AG10803 (cell line): ENCODE results near the gene BRCA1.
A peak's percentile ranks its signal among the peaks of the same experiment; 100 is the strongest.
"Not testable (repeated sequence)": the region's sequence is repeated elsewhere in the genome, so short reads cannot be mapped to it uniquely, and the experiment has no call there.

Source experiments
- DNase-seq: peaks from one replicate; pipeline ENCODE4 v3.0.0; 2010; ENCODE audit warnings: low read depth
- H3K4me3 ChIP-seq: 2 replicates; pipeline ENCODE4 v1.5.1; 2011; ENCODE audit warnings: mild to moderate bottlenecking, low read length, control low read depth
- CTCF ChIP-seq: conservative IDR thresholded peaks from 2 replicates; pipeline ENCODE4 v1.5.1; 2011; ENCODE audit warnings: mild to moderate bottlenecking, low read length, control low read depth, inconsistent platforms

BRCA1 gene

GRCh38 chr17:43011728-43012472 is 113.3 kb downstream of the BRCA1 start:
- DNase-seq, result no peak
- no peak for TF ChIP-seq CTCF
- H3K4me3 ChIP-seq, result no peak overlapping the region

- H3K4me3 ChIP-seq, result no peak overlapping the region
- no peak for TF ChIP-seq CTCF
- no peak for DNase-seq
Measured at GRCh38 chr17:43010667-43011308, 114.4 kb downstream of the BRCA1 start.

- peak within 1 kb of the TSS; percentile 69 for H3K4me3 ChIP-seq
- DNase-seq, result peak; percentile 79
- TF ChIP-seq CTCF, result peak; percentile 41
Measured at GRCh38 chr17:43006639-43007551, 118.3 kb downstream of the BRCA1 start, which contains the start of gene IFI35. Gene IFI35 (plus strand): TSS chr17:43006784. CDS start chr17:43006948, 164 bp downstream.

- H3K4me3 ChIP-seq, result no peak overlapping the region
- DNase-seq, result peak; percentile 71
- TF ChIP-seq CTCF, result no peak
Measured at GRCh38 chr17:43003542-43004172, 121.5 kb downstream of the BRCA1 start.

- H3K4me3 ChIP-seq, result not testable (repeated sequence)
Measured at GRCh38 chr17:43000894-43001293, 124.3 kb downstream of the BRCA1 start.

GRCh38 chr17:42999003-42999525 is 126.1 kb downstream of the BRCA1 start:
- TF ChIP-seq CTCF, result no peak

More at GRCh38 chr17:43000894-43001293, 124.3 kb downstream of the BRCA1 start:
- not testable (repeated sequence) for DNase-seq

More at GRCh38 chr17:42999003-42999525, 126.1 kb downstream of the BRCA1 start:
- H3K4me3 ChIP-seq, result peak overlapping the region; percentile 77
- no peak for DNase-seq
